HFF-Myc (cell line): ENCODE data around the gene OR10J1.
"Not testable (repeated sequence)": the region's sequence is repeated elsewhere in the genome, so short reads cannot be mapped to it uniquely, and the experiment has no call there.

Experiments used
- DNase-seq: peaks from one replicate; pipeline ENCODE4 v3.0.0-alpha.2; 2011; ENCODE audit warnings: low read depth; ENCODE audit errors: extremely low read depth
- H3K4me3 ChIP-seq: replicated peaks from 2 replicates; pipeline ENCODE4 v1.5.1; 2011; ENCODE audit warnings: low read depth, mild to moderate bottlenecking, control low read depth, low read length
- TF ChIP-seq, protein P1 (sequence below): IDR thresholded peaks from 2 replicates; pipeline ENCODE4 v1.5.1; 2012; ENCODE audit warnings: mild to moderate bottlenecking, low read depth, low read length, control low read depth; ENCODE audit errors: missing control alignments

Gene OR10J1

DNA sequence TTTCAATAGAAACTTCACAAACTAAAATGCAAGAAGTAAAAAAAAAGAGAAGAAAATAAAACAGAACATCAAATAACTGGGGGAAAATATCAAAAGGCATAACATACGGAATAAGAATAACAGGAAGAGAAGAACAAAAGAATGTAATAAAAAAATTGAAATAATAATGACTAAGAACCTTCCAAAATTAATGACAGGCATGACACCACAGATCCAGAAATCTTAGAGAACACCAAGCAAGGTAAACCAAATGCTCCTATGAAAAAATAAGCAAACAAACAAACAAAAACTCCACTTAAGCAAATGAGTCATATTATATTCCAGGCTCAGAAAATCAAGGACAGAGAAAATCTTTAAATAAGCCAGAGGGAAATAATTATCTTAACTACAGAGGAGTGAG, 8.7 kb downstream of the OR10J1 start:
- DNase-seq: no peak
- TF ChIP-seq, protein P1, sequence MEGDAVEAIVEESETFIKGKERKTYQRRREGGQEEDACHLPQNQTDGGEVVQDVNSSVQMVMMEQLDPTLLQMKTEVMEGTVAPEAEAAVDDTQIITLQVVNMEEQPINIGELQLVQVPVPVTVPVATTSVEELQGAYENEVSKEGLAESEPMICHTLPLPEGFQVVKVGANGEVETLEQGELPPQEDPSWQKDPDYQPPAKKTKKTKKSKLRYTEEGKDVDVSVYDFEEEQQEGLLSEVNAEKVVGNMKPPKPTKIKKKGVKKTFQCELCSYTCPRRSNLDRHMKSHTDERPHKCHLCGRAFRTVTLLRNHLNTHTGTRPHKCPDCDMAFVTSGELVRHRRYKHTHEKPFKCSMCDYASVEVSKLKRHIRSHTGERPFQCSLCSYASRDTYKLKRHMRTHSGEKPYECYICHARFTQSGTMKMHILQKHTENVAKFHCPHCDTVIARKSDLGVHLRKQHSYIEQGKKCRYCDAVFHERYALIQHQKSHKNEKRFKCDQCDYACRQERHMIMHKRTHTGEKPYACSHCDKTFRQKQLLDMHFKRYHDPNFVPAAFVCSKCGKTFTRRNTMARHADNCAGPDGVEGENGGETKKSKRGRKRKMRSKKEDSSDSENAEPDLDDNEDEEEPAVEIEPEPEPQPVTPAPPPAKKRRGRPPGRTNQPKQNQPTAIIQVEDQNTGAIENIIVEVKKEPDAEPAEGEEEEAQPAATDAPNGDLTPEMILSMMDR: no peak
- no peak overlapping the region for H3K4me3 ChIP-seq

DNA sequence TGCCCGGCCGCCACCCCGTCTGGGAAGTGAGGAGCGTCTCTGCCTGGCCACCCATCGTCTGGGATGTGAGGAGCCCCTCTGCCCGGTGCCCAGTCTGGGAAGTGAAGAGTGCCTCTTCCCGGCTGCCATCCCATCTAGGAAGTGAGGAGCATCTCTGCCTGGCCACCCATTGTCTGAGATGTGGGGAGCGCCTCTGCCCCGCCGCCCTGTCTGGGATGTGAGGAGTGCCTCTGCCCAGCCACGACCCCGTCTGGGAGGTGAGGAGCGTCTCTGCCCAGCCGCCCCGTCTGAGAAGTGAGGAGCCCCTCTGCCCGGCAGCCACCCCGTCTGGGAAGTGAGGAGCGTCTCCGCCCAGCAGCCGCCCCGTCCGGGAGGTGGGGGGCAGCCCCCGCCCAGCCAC, 10.1 kb downstream of the OR10J1 start:
- H3K4me3 ChIP-seq, DNase-seq: not testable (repeated sequence)

DNA sequence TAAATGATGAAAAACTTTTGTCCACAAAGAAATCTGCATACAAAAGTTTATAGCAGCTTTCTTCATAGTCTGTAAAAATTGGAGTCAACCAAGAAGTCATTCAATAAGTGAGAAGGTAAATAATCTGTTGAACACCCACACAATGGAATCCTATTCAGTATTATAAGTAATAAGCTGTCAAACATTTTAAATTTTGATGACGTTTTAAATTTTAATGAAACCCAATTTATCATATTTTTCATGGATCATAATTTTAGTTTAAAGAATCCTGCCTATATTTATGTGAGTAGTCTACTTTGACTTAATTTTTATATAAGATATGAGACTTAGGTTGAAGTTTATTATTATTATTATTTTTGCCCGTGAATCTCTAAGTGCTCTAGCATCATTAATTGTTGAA, 20.0 kb downstream of the OR10J1 start:
- DNase-seq: no peak
- TF ChIP-seq, protein P1: no peak

DNA sequence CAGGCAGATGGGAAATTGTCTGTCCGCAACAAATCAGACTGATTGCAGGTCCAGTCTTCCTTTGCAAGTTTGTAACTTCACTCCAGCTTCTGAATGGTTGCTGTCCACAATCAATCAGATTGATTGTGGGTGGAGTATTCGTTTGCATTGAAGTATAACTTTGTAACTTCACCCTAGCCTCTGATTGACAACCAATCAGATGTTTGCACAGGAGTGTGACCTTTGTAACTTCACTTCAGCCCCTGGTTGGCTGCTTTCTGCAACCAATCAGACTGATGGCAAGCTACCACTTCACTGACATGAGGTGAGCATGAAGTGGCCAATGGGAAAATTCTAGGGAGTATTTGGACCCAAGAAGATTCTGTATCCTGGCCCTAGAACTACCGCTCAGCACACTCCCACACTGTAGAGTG, 25.7 kb downstream of the OR10J1 start:
- no peak overlapping the region for H3K4me3 ChIP-seq
- TF ChIP-seq, protein P1: no peak
- DNase-seq: no peak

More for the DNA sequence above, 20.0 kb downstream of the OR10J1 start:
- no peak overlapping the region for H3K4me3 ChIP-seq

DNA sequence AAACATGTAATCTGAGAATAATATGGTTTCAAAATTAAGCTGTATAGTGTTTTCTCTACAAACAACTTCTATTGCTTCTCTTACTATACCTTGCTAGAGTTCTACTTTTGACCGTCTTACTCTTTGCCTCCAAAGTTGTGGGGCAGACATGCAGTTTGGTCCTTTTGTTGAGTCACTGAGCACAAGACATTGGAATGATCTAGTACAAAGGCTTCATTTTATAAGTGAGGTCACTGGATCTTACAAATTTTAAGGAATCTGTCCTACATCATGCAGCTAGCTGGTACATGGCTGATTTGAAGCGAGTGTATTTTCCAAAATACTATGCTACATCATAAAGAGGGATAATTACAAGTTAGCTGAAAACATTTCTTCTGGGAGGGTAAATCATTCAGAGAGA, 28.8 kb downstream of the OR10J1 start:
- no peak for DNase-seq
- TF ChIP-seq, protein P1: no peak
- H3K4me3 ChIP-seq: no peak overlapping the region

DNA sequence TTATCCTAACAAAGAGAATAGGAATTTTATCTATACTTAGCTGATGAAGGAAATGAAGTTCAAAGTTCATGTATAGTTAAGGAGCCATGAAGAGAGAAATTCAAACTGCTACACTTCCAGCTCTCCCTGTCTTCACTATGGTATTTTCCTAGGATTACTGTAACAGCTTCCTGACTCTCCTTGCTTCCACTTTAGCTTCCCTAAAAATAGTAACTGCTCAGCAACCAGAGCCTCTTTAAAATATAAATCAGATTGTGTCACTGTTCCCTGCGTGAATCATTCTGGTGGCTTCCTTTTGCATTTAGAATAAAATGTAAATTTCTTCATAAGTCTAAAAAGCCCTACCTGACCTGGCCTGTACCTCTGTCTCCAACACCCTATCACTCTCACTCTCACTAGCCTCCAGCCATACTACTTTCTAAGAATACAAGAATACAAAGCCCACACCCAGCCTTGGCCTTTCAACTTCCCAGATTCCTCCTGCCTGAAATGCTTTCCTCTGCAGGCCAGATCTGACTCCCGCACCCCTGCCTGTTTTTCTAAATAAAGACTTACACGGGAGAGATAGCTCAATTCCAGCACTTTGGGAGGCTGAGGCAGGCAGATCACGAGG, 30.5 kb downstream of the OR10J1 start:
- DNase-seq: no peak
- TF ChIP-seq, protein P1: no peak
- H3K4me3 ChIP-seq: no peak overlapping the region

DNA sequence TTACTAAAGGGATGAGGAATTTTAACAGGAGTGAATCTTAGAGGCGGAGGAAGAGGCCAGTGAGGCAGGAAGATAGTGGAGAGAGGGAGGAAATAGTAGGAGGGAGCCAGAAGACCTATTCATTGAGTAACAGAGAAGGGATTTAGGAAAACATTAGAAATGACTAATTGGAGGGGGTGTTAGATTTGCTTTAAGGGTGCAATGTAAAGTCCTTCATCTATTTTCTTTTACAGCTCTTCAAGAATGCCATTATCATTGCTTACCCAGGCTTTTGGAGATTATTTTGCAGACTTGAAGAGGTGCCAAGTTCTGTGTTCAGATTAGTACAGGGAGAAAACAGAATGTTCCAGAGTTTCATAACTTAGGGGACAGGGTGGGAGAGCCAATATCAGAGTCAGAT, 33.8 kb downstream of the OR10J1 start:
- no peak for DNase-seq
- TF ChIP-seq, protein P1: no peak
- no peak overlapping the region for H3K4me3 ChIP-seq
